ENCODE measurements around the gene RASGRP2. TPM values are rescaled to one million over a fixed set of nuclear protein-coding genes. Genes with fewer than 3 reads are reported as not detected.

Gene RASGRP2
- total and polyA plus RNA-seq, 2 of the 8 experiments (the other 6 are each of a cell fraction or from before 2014, with no cell fraction given): 40.6 to 45.7 TPM

GRCh38 chr11:64743591-64744543, at the start of gene RASGRP2 (continued):
- TF ChIP-seq CHD7 (IDR thresholded peaks at IDR 0.05; ENCODE audit: insufficient replicate concordance, low read length) (no peak), MAFK (IDR thresholded peaks at IDR 0.05; ENCODE audit: low read depth, low read length) (no peak), POLR2AphosphoS5 (IDR thresholded peaks at IDR 0.05; ENCODE audit: low read depth, low read length) (0 out of 2 replicates have a peak, but pooled peaks have one; percentile 17), SIRT6 (IDR thresholded peaks at IDR 0.05; ENCODE audit: low read length) (no peak), CBX8 (IDR thresholded peaks at IDR 0.05; ENCODE audit: borderline replicate concordance, low read depth, low read length) (no peak), ZNF274 (IDR thresholded peaks at IDR 0.05; ENCODE audit: borderline replicate concordance, extremely low read depth, low read length) (no peak), SIX5 (IDR thresholded peaks at IDR 0.05; ENCODE audit: low read depth, low read length) (no peak), SP2 (IDR thresholded peaks at IDR 0.05; ENCODE audit: low read length) (no peak)
- TF ChIP-seq, protein P1, sequence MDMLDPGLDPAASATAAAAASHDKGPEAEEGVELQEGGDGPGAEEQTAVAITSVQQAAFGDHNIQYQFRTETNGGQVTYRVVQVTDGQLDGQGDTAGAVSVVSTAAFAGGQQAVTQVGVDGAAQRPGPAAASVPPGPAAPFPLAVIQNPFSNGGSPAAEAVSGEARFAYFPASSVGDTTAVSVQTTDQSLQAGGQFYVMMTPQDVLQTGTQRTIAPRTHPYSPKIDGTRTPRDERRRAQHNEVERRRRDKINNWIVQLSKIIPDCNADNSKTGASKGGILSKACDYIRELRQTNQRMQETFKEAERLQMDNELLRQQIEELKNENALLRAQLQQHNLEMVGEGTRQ (IDR thresholded peaks at IDR 0.05; ENCODE audit: low read length): no peak
